ENCODE measurements around the gene CYB5B.
"Not testable (repeated sequence)": the region's sequence is repeated elsewhere in the genome, so short reads cannot be mapped to it uniquely, and the experiment has no call there.

The CYB5B gene

DNA sequence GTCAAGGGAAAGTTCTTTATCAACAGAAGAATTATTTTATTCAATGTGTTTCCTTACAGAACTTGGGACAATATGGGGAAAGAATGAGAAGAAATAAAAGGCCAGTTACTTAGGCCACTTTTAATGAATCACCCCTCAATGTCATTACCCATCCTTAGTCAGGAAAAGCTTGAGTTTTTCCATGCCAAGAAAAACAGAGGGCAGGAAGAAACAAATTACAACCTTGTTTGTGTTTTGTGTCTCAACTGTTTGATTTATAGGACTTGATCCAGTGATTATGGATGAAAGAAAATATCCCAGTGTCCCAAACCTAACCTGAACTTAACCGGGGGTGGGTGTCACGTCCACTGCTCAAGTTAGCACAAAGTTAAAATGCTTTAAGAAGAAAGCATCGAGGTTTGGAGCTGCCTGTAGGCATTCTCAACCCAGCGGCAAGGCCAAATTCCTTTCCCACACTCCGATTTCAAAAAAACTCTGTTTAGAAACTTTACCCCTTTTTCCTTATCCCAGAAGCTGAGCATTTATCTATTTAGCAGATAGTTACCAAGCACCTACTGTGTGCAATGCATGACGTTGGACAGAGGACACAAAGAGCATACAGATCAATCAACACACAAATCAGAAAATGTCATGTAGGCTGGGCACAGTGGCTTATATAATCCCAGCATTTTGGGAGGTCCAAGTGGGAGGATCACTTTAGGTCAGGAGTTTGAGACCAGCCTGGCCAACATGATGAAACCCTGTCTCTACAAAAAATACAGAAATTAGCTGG lies 14.0 kb upstream of the CYB5B start:
- DNase-seq, result no peak

GRCh38 chr16:69411064-69411985 lies 13.1 kb upstream of the CYB5B start:
- no peak for DNase-seq

GRCh38 chr16:69412287-69412686 lies 12.1 kb upstream of the CYB5B start:
- no peak for DNase-seq

DNA sequence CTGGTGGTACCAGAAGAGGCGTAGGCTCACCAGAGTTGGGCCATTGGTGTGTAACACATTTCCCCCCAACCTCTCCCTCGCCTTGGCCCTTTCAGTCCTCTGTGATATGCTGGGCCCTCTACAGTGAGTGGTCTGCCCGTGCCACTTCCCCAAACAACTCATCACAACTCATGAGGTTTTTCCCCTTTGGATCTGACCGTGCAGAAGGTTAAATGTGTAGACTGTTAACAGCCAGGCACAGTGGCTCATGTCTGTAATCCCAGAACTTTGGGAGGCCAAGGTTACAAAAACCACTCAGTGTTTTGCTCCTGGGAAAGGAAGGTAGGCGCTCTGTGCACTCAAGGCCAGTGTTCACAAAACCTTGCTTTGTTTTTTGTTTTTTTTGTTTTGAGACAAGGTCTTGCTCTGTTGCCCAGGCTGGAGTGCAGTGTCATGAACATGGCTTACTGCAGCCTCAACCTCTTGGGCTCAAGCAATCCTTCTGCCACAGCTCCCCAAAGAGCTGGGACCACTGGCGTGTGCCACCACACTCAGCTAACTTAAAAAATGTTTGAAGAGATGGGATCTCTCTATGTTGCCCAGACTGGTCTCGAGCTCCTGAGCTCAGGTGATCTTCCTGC lies 11.3 kb upstream of the CYB5B start:
- DNase-seq, result no peak

- DNase-seq, result peak; percentile 47
Observed at GRCh38 chr16:69417520-69418199, 6.8 kb upstream of the CYB5B start.

DNA sequence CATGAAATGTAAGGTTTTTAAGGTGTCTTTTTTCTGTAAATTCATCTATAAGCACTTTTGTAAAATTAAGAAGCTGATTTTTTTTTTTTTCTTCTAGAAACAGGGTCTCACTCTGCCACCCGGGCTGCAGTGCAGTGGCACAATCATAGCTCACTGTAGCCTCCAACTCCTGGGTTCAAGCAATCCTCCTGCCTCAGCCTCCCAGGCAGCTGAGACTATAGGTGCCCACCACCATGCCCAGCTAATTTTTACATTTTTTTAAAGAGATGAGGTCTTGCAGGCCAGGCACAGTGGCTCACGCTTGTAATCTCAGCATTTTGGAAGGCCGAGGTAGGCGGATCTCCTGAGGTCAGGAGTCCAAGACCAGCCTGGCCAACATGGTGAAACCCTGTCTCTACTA lies 4.5 kb upstream of the CYB5B start:
- DNase-seq, result no peak

DNA sequence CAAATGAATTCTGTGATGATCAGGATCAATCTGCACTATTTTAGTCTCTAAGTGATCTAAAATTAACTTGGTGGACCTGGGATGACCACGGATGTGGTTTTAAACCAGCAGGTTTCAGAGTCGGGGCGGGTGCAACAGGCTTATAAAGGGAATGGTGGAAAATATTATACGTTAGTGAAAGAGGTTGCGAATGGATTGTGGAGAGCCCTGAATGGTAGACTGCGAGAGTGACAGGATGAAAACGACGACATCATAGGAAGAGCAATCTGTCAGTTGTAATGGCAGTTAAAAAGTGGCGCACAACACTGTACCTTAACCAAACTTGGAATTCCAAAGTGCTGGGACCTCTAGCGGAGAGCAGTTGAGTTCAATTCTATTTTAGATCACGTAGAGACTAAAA lies 1.2 kb upstream of the CYB5B start:
- DNase-seq, result peak; percentile 12

DNA sequence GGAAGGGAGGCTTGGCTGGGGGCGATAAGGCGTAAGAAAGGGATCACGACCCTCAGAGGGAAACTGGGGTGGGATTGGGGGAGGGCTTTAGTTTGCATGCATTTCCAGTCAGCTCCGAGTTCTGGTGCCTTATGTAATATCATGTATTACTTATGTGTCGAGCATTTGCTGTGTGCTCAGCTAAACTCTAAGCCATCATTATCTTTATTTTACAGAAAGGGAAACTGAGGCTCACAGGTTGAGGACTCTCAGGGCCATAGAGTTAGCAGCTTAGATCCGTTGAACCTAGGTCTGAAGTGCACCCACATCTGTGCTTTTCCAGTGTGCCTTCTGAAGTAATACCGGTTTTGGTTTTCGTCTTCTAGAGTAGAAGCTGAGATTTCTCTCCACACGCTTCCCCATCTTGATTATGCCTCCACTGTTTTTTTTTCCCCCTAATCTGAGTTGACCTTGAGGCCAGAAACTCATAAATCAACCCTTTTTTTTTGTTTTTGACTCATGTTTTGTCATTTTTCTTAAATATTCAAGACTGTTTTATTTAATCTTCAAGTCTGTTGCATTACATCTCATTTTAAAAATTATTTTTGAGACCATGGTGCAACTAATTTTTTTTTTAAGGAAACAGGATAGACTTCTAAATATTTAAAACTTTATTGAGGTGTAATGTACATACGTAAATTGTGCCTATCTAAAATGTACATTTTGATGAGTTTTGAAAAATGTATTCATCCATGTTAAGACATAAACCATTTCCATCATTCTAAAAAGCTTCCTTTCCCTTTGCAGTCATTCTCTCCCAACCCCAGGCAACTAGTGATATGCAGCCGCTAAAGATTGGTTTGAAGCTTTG lies 741 bp downstream of the CYB5B start:
- DNase-seq, result no peak

GRCh38 chr16:69428652-69429051 lies 4.2 kb downstream of the CYB5B start:
- DNase-seq, result no peak

- DNase-seq, result not testable (repeated sequence)
Observed at GRCh38 chr16:69429058-69429640, 4.7 kb downstream of the CYB5B start.

DNA sequence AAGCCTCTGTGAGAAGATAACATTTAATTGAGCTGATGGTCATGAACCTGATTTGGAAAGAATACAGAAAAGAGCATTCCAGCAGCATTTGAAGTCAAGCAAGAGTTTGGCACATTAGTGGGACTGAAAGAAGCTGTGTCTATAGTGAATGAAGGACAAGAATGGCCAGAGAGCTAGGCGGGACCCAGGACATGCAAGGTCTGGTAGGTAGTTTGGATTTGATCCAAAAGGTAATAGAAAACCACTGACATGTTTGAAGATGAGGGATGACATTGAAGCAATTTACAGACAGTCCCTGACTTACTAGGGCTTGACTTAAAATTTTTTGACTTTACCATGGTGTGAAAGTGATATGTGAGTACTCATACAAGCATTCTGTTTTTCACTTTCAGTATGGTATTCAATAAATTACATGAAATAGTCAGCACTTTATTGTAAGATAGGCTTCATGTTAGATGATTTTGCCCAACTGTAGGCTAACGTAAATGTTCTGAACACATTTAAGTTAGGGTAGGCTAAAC lies 7.6 kb downstream of the CYB5B start:
- no peak for DNase-seq

DNA sequence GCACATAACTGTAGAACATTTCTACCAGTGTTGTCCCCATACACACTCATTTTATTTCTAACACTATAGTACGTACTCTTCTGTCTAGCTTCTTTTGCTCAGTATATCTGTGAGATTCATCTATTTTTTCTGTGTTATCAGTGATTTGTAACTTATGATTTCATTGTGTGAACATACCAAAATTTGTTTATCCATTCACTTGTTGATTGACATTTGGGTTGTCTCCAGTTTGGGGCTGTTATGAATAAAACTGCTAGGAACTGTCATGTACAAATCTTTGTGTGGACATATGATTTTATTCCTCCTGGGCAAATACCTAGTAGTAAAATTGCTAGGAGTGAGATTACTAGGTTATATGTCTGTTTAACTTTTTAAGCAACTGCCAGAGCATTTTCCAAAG lies 9.6 kb downstream of the CYB5B start:
- DNase-seq, result no peak

GRCh38 chr16:69435977-69436820 lies 11.8 kb downstream of the CYB5B start:
- no peak for DNase-seq

GRCh38 chr16:69436896-69437295 lies 12.5 kb downstream of the CYB5B start:
- no peak for DNase-seq

- DNase-seq, result no peak
Observed at GRCh38 chr16:69438465-69438864, 14.0 kb downstream of the CYB5B start.

GRCh38 chr16:69440250-69440649 lies 15.8 kb downstream of the CYB5B start:
- DNase-seq, result no peak

DNA sequence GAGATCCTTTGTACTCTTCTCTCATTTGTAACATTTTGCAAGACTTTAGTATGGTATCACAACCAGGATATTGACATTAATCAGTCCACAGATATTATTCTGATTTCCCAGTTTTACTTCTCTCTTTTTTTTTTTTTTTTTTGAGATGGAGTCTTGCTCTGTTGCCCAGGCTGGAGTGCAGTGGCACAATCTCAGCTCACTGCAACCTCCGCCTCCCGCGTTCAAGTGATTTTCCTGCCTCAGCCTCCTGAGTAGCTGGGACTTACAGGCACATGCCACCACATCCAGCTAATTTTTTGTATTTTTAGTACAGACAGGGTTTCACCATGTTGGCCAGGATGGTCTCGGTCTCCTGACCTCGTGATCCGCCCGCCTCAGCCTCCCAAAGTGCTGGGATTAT lies 16.6 kb downstream of the CYB5B start:
- DNase-seq, result not testable (repeated sequence)

GRCh38 chr16:69443927-69444631 lies 19.7 kb downstream of the CYB5B start:
- DNase-seq, result peak; percentile 28

DNA sequence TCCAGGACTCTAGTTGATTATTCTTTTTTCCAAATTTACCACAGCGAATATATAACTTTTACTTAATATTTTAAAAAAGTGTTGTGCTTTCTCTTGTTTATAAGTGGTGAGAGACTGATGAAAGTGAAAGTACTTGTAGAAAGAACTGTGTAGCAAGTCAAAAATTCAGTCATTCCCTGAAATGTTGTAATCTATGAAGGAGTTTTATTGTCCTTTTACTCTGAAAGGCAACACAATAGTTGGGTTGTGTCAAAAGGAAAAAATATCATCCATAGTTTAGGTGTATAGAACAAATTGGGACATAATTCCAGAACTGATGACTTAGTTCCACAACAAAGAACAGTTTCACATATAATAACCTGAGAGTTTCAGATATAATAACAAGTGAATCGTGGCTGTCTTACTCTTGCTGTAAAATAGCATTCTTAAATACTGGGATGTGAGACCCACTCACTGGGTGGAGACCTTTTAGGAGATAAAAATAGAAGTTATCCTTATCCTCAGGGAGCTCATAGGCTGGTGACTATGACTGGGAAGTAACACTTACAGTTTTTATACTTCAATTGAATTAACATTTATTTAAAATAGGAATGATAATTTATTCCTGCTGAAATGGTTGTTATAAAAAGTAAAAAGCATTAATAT lies 20.6 kb downstream of the CYB5B start:
- DNase-seq, result no peak

Measured in midbrain (tissue), 1 donor.